Fibroblast of pulmonary artery (primary cell): Measurements from ENCODE around the gene NKX2-1.

Experiments used
- DNase-seq: peaks from one replicate; pipeline ENCODE4 v3.0.0-alpha.2; 2010; ENCODE audit warnings: low read depth
- H3K4me3 ChIP-seq: replicated peaks from 2 replicates; pipeline ENCODE4 v1.5.1; 2011; ENCODE audit warnings: low read depth, mild to moderate bottlenecking, control low read depth, low read length, moderate library complexity
- TF ChIP-seq, protein P1 (sequence below): IDR thresholded peaks from 2 replicates; pipeline ENCODE4 v1.5.1; 2011; ENCODE audit warnings: mild to moderate bottlenecking, control low read depth, low read length, inconsistent platforms; ENCODE audit errors: missing control alignments

Gene NKX2-1

DNA sequence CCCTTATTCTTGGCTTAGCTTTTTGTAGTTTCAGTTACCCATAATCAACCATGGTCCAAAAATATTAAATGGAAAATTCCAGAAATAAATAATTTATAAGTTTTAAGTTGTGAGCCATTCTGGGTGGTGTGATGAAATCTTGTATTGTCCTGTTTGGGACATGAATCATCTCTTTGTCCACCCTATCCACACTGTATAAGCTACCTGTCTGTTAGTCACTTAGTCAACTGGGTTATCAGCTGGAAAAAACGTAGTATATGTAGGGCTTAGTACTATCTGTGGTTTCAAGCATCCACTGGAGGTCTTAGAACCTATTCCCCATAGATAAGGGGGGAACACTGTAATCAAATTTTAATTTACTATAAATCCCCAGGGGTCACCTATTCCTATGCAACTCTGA is 52.7 kb downstream of the NKX2-1 start:
- TF ChIP-seq, protein P1, sequence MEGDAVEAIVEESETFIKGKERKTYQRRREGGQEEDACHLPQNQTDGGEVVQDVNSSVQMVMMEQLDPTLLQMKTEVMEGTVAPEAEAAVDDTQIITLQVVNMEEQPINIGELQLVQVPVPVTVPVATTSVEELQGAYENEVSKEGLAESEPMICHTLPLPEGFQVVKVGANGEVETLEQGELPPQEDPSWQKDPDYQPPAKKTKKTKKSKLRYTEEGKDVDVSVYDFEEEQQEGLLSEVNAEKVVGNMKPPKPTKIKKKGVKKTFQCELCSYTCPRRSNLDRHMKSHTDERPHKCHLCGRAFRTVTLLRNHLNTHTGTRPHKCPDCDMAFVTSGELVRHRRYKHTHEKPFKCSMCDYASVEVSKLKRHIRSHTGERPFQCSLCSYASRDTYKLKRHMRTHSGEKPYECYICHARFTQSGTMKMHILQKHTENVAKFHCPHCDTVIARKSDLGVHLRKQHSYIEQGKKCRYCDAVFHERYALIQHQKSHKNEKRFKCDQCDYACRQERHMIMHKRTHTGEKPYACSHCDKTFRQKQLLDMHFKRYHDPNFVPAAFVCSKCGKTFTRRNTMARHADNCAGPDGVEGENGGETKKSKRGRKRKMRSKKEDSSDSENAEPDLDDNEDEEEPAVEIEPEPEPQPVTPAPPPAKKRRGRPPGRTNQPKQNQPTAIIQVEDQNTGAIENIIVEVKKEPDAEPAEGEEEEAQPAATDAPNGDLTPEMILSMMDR, result no peak
- H3K4me3 ChIP-seq, result no peak overlapping the region
- no peak for DNase-seq
